Measurements from ENCODE around the gene GPR137C.

- no peak for TF ChIP-seq CTCF (conservative IDR thresholded peaks at IDR 0.05)
- TF ChIP-seq EZH2 (IDR thresholded peaks at IDR 0.05; ENCODE audit: low read depth) = no peak
These were observed 30.6 kb upstream of the GPR137C start for GRCh38 chr14:52522033-52522432.

All from PC-9 (cell line).